ENCODE results near the gene THSD7B.

THSD7B gene

DNA sequence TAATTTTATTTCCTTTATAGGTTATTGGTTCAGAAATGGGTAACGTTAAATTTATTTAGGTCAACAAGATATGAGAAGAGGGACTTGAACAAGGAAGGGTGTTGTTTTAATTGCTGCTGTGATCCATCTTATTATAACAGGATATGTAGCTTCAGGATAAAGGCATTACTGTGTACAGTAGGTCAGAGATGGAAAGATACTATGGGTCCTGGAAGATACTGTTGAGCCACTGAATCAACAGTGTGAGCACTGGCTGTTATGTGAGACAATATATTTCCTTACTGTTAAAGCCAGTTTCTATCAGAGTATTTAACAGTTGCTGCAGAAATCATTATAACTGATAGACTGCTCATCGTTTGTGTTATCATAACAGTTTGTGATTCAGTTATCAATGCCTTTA is 414.7 kb downstream of the THSD7B start:
- DNase-seq (ENCODE audit: low read depth) = no peak
- H3K4me3 ChIP-seq (ENCODE audit: low read depth, low read length) = no peak overlapping the region
- TF ChIP-seq, protein P1, sequence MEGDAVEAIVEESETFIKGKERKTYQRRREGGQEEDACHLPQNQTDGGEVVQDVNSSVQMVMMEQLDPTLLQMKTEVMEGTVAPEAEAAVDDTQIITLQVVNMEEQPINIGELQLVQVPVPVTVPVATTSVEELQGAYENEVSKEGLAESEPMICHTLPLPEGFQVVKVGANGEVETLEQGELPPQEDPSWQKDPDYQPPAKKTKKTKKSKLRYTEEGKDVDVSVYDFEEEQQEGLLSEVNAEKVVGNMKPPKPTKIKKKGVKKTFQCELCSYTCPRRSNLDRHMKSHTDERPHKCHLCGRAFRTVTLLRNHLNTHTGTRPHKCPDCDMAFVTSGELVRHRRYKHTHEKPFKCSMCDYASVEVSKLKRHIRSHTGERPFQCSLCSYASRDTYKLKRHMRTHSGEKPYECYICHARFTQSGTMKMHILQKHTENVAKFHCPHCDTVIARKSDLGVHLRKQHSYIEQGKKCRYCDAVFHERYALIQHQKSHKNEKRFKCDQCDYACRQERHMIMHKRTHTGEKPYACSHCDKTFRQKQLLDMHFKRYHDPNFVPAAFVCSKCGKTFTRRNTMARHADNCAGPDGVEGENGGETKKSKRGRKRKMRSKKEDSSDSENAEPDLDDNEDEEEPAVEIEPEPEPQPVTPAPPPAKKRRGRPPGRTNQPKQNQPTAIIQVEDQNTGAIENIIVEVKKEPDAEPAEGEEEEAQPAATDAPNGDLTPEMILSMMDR (IDR thresholded peaks at IDR 0.05; ENCODE audit: low read depth, low read length, missing control alignments) = no peak

DNA sequence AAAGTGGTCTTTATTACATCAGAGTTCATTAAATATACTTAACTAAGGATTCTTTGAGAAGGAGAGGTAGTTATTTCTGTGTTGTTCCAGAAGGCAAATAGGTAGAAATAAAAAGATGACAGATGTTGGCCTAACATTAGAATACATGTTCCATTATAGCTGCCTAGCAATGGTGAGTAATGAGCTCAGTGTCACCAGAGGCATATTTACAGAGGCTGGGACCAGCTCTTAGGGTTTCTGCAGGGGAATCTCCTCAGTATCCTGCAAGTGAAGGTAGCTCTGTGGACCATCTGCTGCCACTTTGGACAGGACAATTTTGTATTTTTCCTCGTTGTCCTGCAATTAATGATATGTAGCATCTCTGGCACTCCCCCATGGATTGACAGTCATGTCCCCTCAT is 416.0 kb downstream of the THSD7B start:
- TF ChIP-seq, protein P1 (IDR thresholded peaks at IDR 0.05; ENCODE audit: low read depth, low read length, missing control alignments) = no peak
- DNase-seq (ENCODE audit: low read depth) = no peak
- no peak overlapping the region for H3K4me3 ChIP-seq (ENCODE audit: low read depth, low read length)

DNA sequence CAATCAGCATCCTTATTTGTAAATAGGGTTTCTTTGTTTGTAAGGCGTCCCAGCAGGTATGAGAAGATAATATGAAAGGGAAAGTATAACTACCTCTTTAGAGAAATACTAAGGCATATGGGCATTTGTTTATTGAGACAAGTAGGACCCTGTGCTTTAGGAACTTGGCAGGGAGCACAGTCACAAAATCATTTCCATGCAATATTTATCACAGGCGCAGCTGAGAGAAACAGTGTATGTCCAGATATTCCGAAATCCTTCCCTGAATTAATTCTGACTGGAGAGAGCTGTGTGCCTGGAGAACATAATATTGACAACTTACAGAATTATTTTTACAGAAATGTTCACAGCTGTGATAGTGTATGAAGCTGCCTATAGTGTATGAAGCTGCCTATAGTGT is 416.7 kb downstream of the THSD7B start:
- TF ChIP-seq, protein P1 (IDR thresholded peaks at IDR 0.05; ENCODE audit: low read depth, low read length, missing control alignments) = no peak
- DNase-seq (ENCODE audit: low read depth) = no peak
- H3K4me3 ChIP-seq (ENCODE audit: low read depth, low read length) = no peak overlapping the region

DNA sequence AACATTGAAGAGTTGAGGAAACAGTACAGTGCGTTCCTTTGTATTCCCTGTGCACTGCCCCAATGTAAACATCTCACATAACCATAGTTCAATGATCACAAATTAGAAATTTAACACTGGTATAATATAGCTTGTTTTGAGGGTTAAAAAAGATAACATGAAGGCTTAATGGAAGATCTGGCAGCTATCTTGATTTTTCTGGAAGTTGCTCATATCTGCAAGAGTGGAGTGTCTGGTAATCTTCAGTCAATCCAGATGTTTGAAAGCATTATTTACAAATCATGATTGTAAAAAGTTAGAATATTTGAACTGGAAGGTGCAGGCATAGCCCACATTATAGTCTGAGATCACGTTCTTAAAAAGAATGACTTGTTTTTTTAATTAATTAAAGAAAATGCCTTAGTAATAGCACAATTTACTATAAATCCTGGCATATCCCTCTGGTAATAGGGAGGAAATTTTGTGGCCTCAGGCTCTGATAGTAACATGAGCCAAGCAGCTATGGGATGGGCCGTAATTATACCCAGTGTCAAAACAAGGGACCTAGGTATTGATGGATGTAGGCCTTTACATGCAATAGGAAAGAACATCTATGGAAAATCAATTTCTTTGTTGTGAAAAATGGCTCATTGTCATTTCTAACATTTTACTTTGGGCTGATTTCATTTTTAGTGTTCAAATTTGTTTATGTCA is 418.0 kb downstream of the THSD7B start:
- DNase-seq (ENCODE audit: low read depth) = no peak
- TF ChIP-seq, protein P1 (IDR thresholded peaks at IDR 0.05; ENCODE audit: low read depth, low read length, missing control alignments) = no peak
- no peak overlapping the region for H3K4me3 ChIP-seq (ENCODE audit: low read depth, low read length)

DNA sequence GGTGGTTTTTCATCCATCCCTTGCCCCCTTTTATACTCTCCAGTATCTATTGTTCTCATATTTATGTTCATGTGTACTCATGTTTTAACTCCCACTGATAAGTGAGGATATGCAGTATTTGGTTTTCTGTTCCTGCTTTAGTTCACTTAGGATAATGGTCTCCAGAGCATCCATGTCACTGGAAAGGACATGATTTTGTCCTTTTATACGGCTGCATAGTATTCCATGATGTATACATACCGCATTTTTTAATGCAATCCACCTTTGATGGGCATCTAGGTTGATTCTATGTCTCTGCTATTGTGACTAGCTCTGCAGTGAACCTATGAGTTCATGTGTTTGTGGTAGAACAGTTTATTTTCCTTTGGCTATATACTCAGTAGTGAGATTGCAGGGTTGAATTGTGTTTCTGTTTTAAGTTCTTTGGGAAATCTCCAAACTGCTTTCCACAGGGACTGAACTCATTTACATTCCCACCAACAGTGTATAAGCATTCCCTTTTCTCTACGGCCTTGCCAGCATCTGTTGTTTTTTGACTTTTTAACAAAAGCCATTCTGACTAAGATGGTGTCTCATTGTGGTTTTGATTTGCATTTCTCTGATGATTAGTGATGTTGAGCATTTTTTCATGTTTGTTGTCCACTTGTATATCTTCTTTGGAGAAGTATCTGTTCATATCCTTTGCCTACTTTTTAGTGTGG is 420.2 kb downstream of the THSD7B start:
- no peak for DNase-seq (ENCODE audit: low read depth)
- no peak overlapping the region for H3K4me3 ChIP-seq (ENCODE audit: low read depth, low read length)
- TF ChIP-seq, protein P1 (IDR thresholded peaks at IDR 0.05; ENCODE audit: low read depth, low read length, missing control alignments) = no peak

DNA sequence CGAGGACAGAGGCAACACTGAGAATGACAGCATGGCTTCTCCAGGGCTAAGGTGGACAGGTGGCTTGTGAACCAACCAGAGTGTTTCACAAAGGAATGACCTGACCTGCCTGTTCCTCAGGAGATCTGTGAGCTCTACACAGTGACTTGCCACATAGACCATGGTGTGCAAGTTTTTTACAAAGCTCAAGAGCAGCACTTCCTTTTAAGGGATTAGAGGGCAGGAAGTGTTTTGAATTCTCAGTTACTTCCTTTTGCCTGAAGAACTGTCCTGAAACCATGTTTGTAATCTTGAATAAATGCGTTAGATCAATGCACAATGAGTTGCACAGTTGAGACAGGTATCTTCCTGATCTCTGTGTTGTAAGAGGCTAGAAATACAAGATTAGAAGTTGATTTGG is 421.9 kb downstream of the THSD7B start:
- no peak overlapping the region for H3K4me3 ChIP-seq (ENCODE audit: low read depth, low read length)
- TF ChIP-seq, protein P1 (IDR thresholded peaks at IDR 0.05; ENCODE audit: low read depth, low read length, missing control alignments) = no peak
- no peak for DNase-seq (ENCODE audit: low read depth)

Data from GM12864 (cell line).